ENCODE results near the gene S100A12.

GRCh38 chr1:153366261-153366660 lies 9.2 kb downstream of the S100A12 start:
- no peak for TF ChIP-seq CTCF (conservative IDR thresholded peaks at IDR 0.05)
- no peak for TF ChIP-seq ZFX (IDR thresholded peaks at IDR 0.05)

All from C4-2B (cell line).